DMS79 (cell line): ENCODE measurements around the gene IQSEC3.
"Not testable (repeated sequence)": the region's sequence is repeated elsewhere in the genome, so short reads cannot be mapped to it uniquely, and the experiment has no call there.

ENCODE experiments used
- DNase-seq: peaks from one replicate; lab custom pipeline; 2025; lab: John Stamatoyannopoulos, UW

Gene IQSEC3

GRCh38 chr12:52902-53734 lies 13.4 kb upstream of the IQSEC3 start:
- not testable (repeated sequence) for DNase-seq

DNA sequence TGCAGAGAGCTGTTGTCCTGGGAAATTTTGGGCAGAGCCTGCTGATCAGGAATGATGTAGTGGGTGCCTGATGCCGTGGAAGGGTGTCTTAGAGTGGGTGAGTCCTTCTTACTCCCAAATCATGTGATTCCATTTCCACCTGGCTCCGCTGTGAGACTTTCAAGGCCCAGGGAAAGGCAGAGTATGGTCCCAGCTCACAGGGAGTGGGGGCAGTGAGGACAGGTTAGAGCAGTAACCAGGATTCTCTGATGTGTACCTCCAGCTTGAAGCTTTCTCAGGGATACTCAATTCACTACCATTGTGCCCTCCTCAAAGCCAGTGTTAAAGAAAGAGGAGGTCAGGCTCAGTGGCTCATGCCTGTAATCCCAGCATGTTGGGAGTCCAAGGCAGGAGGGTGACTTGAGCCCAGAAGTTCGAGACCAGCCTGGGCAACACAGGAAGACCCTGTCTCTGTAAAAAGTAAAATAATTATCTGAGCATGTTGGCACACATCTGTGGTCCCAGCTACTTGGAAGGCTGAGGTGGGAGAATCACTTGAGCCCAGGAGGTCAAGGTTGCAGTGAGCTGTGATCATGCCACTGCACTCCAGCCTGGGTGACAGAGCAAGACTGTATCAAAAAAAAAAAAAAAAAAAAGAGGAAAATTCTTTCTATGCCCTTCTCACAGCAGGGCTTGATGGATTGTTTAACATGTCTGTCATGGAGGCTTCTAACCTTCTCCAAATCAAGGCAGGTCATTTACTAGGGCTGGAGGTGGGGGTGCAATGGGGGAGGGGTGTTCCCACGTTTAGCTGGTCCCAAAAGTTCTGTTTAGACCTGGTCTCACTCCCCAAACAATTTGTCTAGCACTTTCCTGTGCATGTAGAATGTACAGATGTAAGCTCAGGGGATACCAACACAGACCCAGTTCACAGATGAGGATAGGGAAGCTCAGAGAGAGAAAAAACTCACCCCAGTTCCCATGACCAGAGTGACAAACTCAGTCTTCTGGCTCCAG lies 12.5 kb upstream of the IQSEC3 start:
- no peak for DNase-seq

DNA sequence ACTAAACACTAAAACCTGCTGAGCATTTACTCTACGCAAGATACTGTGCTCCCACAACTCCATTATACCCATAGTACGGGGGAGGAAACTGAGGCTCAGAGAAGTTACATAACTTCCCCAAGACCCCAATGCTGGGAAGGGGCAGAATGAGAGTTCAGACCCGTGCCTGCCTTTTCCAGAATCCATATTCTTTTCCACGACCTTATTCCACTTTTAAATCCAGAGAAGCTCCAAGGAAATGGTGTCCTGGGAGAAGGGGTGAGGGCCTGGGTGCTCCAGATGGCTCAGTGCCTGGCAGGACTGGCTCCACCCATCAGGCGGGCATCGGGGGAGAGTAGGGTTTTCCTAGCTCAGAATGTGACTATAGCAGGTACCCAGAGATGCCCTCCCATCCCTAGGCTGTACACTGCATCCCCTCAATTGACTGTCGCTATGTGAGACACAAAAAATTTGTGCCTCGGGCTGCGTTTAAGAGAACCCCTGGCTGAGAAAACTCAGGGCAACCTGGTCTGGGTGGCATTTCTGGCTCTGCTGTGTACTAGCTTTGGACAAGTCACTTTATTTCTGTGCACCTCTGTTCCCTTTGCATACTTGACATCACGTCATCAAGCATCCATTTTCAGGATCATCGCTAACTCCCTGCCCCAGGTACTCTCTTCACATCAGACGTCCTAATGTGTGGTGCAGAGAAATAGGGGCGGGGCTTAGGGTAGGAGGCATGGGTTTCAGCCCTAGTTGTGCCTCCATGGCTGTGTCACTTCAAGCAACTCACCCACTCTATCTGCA lies 11.6 kb upstream of the IQSEC3 start:
- DNase-seq = no peak

- no peak for DNase-seq
Observed at GRCh38 chr12:56683-57346, 9.8 kb upstream of the IQSEC3 start.

- no peak for DNase-seq
Observed at GRCh38 chr12:57539-57938, 9.0 kb upstream of the IQSEC3 start.

GRCh38 chr12:58832-59231 lies 7.7 kb upstream of the IQSEC3 start:
- DNase-seq = no peak

GRCh38 chr12:61845-62244 lies 4.7 kb upstream of the IQSEC3 start:
- not testable (repeated sequence) for DNase-seq

GRCh38 chr12:65491-66063 lies 990 bp upstream of the IQSEC3 start:
- not testable (repeated sequence) for DNase-seq

GRCh38 chr12:66782-67504 lies 376 bp downstream of the IQSEC3 start:
- not testable (repeated sequence) for DNase-seq

- DNase-seq = not testable (repeated sequence)
Observed at GRCh38 chr12:69677-70076, 3.1 kb downstream of the IQSEC3 start.

DNA sequence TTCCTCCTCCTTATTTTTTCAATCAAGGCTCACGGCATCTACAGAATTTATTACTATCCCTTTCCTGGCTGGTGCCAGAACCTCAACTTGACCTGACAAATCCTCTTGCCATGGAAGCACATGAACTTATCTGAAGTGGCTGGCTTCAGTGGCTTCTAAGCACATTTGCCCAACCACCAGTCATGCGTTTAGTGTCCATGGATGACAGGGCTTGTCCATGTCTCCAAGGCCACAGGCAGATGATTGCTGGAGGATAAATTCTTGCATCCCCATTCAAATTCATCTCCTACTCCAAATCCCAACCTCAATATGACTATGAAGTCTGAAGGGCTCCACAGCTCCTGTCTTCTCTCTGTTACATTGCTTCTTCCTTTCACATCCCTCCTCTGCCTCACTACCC lies 4.0 kb downstream of the IQSEC3 start:
- not testable (repeated sequence) for DNase-seq

- DNase-seq = not testable (repeated sequence)
Observed at GRCh38 chr12:72018-72417, 5.5 kb downstream of the IQSEC3 start.

DNA sequence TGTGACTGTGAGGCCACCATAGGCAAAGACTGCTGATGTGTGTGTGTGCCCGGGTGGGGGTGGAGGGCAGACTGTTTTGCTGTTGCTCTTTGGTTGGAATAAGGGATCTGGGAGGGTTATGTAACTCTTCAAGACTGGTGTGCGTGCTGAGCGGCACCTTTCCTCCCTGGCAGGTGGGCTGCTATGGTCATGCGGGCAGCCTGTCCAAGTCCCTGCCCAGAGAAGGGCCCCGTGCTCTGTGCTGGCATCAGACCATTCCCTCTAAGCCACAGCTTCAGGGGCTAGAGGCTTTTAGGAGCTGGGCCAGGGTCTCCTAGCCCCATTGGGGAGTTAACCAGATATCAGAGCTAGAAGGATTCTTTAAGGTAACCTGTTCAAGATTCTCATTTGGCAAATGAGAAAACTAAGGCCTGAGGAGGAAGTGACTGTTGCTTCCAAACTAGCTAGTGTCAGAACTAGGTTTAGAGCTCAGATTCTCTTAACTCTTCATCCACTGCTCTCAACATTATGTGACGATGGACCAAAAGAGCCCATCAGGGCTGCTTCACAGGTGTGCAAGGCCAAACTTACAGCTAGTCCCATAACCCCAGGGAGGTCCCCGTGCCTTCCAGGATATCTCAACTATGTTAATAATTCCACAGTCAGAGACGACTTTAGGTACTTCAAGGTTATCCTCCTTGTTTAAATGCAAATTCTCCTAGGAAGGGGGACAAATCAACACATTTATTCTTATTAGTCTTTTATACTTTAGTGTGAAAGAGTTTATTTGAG lies 8.0 kb downstream of the IQSEC3 start:
- not testable (repeated sequence) for DNase-seq

- DNase-seq = not testable (repeated sequence)
Observed at GRCh38 chr12:75541-75940, 9.0 kb downstream of the IQSEC3 start.

GRCh38 chr12:76102-76501 lies 9.5 kb downstream of the IQSEC3 start:
- not testable (repeated sequence) for DNase-seq

GRCh38 chr12:76551-76950 lies 10.0 kb downstream of the IQSEC3 start:
- not testable (repeated sequence) for DNase-seq

GRCh38 chr12:77101-77719 lies 10.6 kb downstream of the IQSEC3 start:
- DNase-seq = not testable (repeated sequence)

GRCh38 chr12:77769-78383 lies 11.3 kb downstream of the IQSEC3 start:
- not testable (repeated sequence) for DNase-seq

GRCh38 chr12:78981-79380 lies 12.4 kb downstream of the IQSEC3 start:
- DNase-seq = no peak
